A549 (cell line): ENCODE measurements around the gene RABGEF1.

ENCODE experiments used
- MAFK ChIP-seq: fragments of 450-650 bp; IDR thresholded peaks from 2 replicates; pipeline ENCODE4 v1.6.1; 2014; ENCODE audit not compliant: partially characterized antibody
- POLR2A ChIP-seq: IDR thresholded peaks from 2 replicates; pipeline ENCODE4 v1.6.1; 2012; ENCODE audit warnings: mild to moderate bottlenecking, low read length
- RAD21 ChIP-seq, 2 experiments: fragments of >200 bp in 1 of 2; sonication (Bioruptor Twin) in 1 of 2; formaldehyde crosslinking in 1 of 2; IDR thresholded peaks in 1 of 2; conservative IDR thresholded peaks in 1 of 2; 2 replicates in 1 of 2; 3 replicates in 1 of 2; pipeline ENCODE4 v1.6.1; 2012 to 2018; ENCODE audit warnings: inconsistent platforms in 1 of 2
- TF ChIP-seq, protein P1 (sequence below): fragments of >200 bp; sonication (Bioruptor Twin); formaldehyde crosslinking; IDR thresholded peaks from 3 replicates; pipeline ENCODE4 v1.5.1; 2016

- TF ChIP-seq MAFK = no peak
- TF ChIP-seq, protein P1, sequence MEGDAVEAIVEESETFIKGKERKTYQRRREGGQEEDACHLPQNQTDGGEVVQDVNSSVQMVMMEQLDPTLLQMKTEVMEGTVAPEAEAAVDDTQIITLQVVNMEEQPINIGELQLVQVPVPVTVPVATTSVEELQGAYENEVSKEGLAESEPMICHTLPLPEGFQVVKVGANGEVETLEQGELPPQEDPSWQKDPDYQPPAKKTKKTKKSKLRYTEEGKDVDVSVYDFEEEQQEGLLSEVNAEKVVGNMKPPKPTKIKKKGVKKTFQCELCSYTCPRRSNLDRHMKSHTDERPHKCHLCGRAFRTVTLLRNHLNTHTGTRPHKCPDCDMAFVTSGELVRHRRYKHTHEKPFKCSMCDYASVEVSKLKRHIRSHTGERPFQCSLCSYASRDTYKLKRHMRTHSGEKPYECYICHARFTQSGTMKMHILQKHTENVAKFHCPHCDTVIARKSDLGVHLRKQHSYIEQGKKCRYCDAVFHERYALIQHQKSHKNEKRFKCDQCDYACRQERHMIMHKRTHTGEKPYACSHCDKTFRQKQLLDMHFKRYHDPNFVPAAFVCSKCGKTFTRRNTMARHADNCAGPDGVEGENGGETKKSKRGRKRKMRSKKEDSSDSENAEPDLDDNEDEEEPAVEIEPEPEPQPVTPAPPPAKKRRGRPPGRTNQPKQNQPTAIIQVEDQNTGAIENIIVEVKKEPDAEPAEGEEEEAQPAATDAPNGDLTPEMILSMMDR = no peak
- no peak for TF ChIP-seq RAD21 (conservative IDR thresholded peaks at IDR 0.05 in 1 of 2, IDR thresholded peaks at IDR 0.05 in 1 of 2)
- TF ChIP-seq POLR2A = no peak
These were observed 3.4 kb downstream of the RABGEF1 start for GRCh38 chr7:66743920-66744319.
